Colonic mucosa (tissue), 4 donors: ENCODE results near the gene SUSD1. TPM values are rescaled to one million over a fixed set of nuclear protein-coding genes. Genes with fewer than 3 reads are reported as not detected.

Source experiments
- DNase-seq: peaks from one replicate; pipeline ENCODE4 v3.0.0-alpha.2; 2020
- H3K27ac ChIP-seq: fragments of 200-600 bp; one replicate; pipeline ENCODE4 v1.8.0; 2021
- H3K27me3 ChIP-seq: fragments of 200-600 bp; one replicate; pipeline ENCODE4 v1.8.0; 2021
- H3K36me3 ChIP-seq: fragments of 200-600 bp; one replicate; pipeline ENCODE4 v1.8.0; 2021
- H3K4me1 ChIP-seq: fragments of 200-600 bp; one replicate; pipeline ENCODE4 v1.8.0; 2021; ENCODE audit warnings: mild to moderate bottlenecking
- H3K4me3 ChIP-seq: fragments of 200-600 bp; one replicate; pipeline ENCODE4 v1.8.0; 2021
- H3K9ac ChIP-seq, 2 donors: one replicate each; pipeline ENCODE4 v1.7.0; 2013; ENCODE audit warnings: control low read depth in 2 of 2, low read depth in 2 of 2, low read length in 2 of 2
- H3K9me3 ChIP-seq: fragments of 200-600 bp; one replicate; pipeline ENCODE4 v1.8.0; 2021
- intact Hi-C: fragments of 100-400 bp; cut with DNase I; formaldehyde crosslinking; loops from one replicate; pipeline ENCODE4 v1.14.1; 2022
- total RNA-seq, 2 donors: library from RNA; stranded (reverse); fragmentation: NEBNext Ultra II Directional in 1 of 2; extraction: Animal tissue kit (Norgen Biotek cat#: 25700) in 1 of 2; gene quantifications; one replicate each; pipeline ENCODE4 v1.2.1, GENCODE V29; 2021
- TF ChIP-seq, protein P1 (sequence below): fragments of 200-600 bp; IDR thresholded peaks from one replicate; pipeline ENCODE4 v1.8.0; 2022; ENCODE audit warnings: antibody characterized with exemption, mild to moderate bottlenecking
- donor health status: healthy.
- donor health status: DM: no; HTN: no; CAD: no.
- donor health status: DM: no; HTN: no; CAD: no.

The SUSD1 gene
- total RNA-seq, 2 donors from 2014 or later = 23.3 to 25.1 TPM

DNA sequence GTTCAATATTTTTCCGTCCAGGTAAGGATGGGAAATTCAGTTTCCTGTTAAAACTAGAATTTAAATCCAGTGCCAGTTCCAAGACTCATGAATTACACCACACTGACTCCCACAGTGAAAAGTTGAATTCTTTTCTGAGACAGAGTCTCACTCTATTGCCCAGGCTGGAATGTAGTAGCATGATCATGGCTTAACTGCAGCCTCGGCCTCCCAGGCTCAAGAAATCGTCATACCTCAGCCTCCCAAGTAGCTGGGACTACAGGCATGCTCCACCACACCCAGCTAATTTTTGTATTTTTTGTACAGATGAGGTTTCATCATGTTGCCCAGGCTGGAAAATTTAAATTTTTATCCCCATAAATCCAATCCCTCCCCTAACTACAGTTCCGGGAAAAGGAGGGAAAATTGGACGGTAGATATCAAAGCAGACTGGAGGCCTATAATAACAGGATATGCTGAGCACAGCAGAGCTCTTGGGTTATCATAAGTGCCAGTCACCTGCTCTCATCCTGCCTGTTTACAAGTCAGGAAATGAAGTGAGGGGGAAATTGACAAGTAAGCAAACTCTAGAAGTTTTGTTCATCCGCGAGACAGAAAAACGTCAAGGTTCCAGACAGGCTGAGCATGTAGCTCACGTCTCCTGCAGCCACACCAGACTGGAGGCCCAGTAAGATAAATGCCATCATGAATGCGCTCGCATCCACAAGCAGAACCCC is 172.8 kb downstream of the SUSD1 start:
- H3K9me3 ChIP-seq = no peaks in the 10 kb centered on the region
- intact Hi-C loops = no loop called here
- H3K9ac ChIP-seq = no peak overlapping the region
- H3K27me3 ChIP-seq = no peaks in the 10 kb centered on the region
- H3K36me3 ChIP-seq = no peaks in the 10 kb centered on the region
- H3K4me1 ChIP-seq = no peaks in the 10 kb centered on the region
- no peak overlapping the region for H3K27ac ChIP-seq
- no peak overlapping the region for H3K4me3 ChIP-seq
- TF ChIP-seq, protein P1, sequence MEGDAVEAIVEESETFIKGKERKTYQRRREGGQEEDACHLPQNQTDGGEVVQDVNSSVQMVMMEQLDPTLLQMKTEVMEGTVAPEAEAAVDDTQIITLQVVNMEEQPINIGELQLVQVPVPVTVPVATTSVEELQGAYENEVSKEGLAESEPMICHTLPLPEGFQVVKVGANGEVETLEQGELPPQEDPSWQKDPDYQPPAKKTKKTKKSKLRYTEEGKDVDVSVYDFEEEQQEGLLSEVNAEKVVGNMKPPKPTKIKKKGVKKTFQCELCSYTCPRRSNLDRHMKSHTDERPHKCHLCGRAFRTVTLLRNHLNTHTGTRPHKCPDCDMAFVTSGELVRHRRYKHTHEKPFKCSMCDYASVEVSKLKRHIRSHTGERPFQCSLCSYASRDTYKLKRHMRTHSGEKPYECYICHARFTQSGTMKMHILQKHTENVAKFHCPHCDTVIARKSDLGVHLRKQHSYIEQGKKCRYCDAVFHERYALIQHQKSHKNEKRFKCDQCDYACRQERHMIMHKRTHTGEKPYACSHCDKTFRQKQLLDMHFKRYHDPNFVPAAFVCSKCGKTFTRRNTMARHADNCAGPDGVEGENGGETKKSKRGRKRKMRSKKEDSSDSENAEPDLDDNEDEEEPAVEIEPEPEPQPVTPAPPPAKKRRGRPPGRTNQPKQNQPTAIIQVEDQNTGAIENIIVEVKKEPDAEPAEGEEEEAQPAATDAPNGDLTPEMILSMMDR = no peak
- no peak for DNase-seq

DNA sequence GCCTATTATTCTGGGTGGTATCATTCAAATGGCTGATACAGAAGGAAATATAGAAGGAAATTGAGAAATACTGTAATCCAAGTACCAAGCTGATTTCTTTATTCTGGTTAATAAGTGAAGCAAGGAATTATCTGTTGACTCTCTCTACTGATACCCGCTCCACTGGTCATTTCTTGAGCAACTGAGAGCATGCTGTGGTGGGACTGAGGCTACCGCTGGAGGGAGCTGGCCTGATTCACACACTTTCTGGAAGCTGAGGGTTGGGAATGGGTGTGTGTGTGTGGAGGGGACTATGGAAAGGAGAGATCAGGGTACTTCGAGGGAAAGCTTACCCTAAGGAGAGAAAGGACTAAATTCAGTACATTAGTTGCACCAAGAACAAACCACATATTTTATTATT is 174.4 kb downstream of the SUSD1 start:
- Histone ChIP-seq H3K27me3 (no peaks in the 10 kb centered on the region), H3K4me3 (no peak overlapping the region), H3K27ac (no peak overlapping the region), H3K36me3 (no peaks in the 10 kb centered on the region), H3K4me1 (no peaks in the 10 kb centered on the region), H3K9ac (no peak overlapping the region), H3K9me3 (no peaks in the 10 kb centered on the region)
- intact Hi-C loops = no loop called here
- no peak for DNase-seq
- TF ChIP-seq, protein P1 = no peak

DNA sequence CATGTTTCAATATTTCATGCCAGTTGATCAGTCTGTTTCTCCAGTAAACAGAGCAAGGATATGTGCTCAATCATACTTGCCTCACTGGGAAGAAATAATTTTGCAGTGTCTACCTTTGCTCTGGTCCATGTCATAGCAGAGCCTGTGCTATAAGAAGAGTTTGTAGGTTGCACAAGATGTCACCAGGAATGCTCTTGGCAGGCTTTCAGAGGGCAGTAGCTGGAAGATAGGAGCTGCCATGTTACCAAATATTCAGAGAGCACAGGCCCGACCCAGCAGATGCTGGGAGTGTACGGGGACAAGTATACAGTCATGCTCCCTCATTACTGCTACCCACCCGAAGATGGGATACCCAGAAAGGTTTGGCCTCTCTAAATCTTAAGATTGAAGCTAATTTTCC is 175.8 kb downstream of the SUSD1 start:
- Histone ChIP-seq H3K9ac (no peak overlapping the region), H3K4me3 (no peak overlapping the region), H3K27ac (no peak overlapping the region), H3K36me3 (no peaks in the 10 kb centered on the region), H3K9me3 (no peaks in the 10 kb centered on the region), H3K27me3 (no peaks in the 10 kb centered on the region), H3K4me1 (no peaks in the 10 kb centered on the region)
- TF ChIP-seq, protein P1 = no peak
- no peak for DNase-seq
- intact Hi-C loops = no loop called here

DNA sequence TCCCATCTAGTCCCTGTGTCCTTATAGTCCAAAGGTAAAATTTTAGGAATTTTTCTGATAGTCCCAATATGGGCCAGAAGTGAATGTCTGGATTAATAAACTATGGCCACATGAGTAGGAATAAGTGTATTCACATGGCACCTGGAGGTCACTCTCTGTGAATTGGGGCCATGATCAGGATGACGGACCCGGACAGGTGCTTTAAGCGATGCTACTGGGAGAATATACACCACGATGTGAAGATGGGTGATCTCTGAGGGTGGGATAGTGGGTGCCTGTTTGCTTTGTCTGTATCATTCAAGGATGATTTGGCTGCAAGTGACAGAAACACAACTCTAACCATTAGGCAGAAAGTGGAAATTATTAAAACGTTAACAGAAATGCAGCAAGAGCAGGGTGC is 177.3 kb downstream of the SUSD1 start:
- TF ChIP-seq, protein P1 = no peak
- intact Hi-C loops = no loop called here
- H3K4me1 ChIP-seq = no peaks in the 10 kb centered on the region

DNA sequence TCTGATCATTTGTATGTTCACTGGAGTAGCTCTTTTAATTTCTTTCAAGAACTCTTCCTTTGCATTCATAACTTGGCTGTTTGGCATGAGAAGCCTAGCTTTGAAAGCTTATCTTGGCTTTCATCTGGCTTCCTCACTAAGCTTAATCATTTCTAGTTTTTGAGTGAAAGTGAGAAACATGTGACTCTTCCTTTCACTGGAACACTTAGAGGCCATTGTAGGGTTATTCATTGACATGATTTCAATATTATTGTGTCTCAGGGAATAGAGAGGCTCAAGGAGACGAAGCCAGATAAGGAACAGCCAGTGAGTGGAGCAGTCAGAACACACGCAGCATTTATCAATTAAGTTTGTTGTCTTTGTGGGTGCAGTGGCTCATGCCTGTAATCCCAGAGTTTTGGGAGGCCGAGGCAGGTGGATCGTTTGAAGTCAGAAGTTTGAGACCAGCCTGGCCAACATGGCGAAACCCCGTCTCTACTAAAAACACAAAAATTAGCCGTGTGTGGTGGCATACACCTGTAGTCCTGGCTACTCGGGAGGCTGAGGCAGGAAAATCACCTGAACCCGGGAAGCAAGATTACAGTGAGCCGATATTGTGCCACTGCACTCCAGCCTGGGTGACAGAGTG is 180.2 kb downstream of the SUSD1 start:
- H3K4me1 ChIP-seq = no peaks in the 10 kb centered on the region
- H3K27ac ChIP-seq = no peak overlapping the region
- no peak for DNase-seq
- no peaks in the 10 kb centered on the region for H3K27me3 ChIP-seq
- intact Hi-C loops = no loop called here
- H3K4me3 ChIP-seq = no peak overlapping the region
- TF ChIP-seq, protein P1 = no peak
- H3K9ac ChIP-seq = no peak overlapping the region
- H3K36me3 ChIP-seq = no peaks in the 10 kb centered on the region
- H3K9me3 ChIP-seq = no peaks in the 10 kb centered on the region

More for the DNA sequence above, 177.3 kb downstream of the SUSD1 start:
- H3K9ac ChIP-seq = no peak overlapping the region
- no peaks in the 10 kb centered on the region for H3K27me3 ChIP-seq
- H3K36me3 ChIP-seq = no peaks in the 10 kb centered on the region
- no peak overlapping the region for H3K4me3 ChIP-seq
- DNase-seq = no peak
- H3K27ac ChIP-seq = no peak overlapping the region
- H3K9me3 ChIP-seq = no peaks in the 10 kb centered on the region
